CD4-positive, alpha-beta T cell treated with Interleukin-1 beta for 1 hour (primary cell): Measurements from ENCODE around the gene MTMR2.
"Not testable (repeated sequence)": the region's sequence is repeated elsewhere in the genome, so short reads cannot be mapped to it uniquely, and the experiment has no call there.

Experiments
- DNase-seq, 2 donors: peaks; one replicate each; pipeline ENCODE4 v3.0.0-alpha.2; 2020 to 2022

Gene MTMR2

GRCh38 chr11:95883381-95883780 is 40.5 kb downstream of the MTMR2 start:
- no peak for DNase-seq

- DNase-seq: no peak
Measured at GRCh38 chr11:95877291-95877690, 46.6 kb downstream of the MTMR2 start.

- DNase-seq: not testable (repeated sequence)
Measured at GRCh38 chr11:95870877-95871276, 53.0 kb downstream of the MTMR2 start.

- no peak for DNase-seq
Measured at GRCh38 chr11:95867105-95867504, 56.8 kb downstream of the MTMR2 start.

GRCh38 chr11:95863486-95864140 is 60.3 kb downstream of the MTMR2 start:
- DNase-seq: no peak

- not testable (repeated sequence) for DNase-seq
Measured at GRCh38 chr11:95860024-95860423, 63.9 kb downstream of the MTMR2 start.

GRCh38 chr11:95854362-95854761 is 69.5 kb downstream of the MTMR2 start:
- not testable (repeated sequence) for DNase-seq

- DNase-seq: no peak
Measured at GRCh38 chr11:95853862-95854261, 70.0 kb downstream of the MTMR2 start.

GRCh38 chr11:95853138-95853537 is 70.8 kb downstream of the MTMR2 start:
- DNase-seq: no peak

- DNase-seq: no peak
Measured at GRCh38 chr11:95850137-95850536, 73.8 kb downstream of the MTMR2 start.

GRCh38 chr11:95849087-95849825 is 74.7 kb downstream of the MTMR2 start:
- DNase-seq: peak; percentile 1 to 6

- DNase-seq: no peak
Measured at GRCh38 chr11:95845167-95845566, 78.7 kb downstream of the MTMR2 start.

GRCh38 chr11:95835768-95836488 is 88.0 kb downstream of the MTMR2 start:
- DNase-seq: peak; percentile 54 to 66

- DNase-seq: no peak
Measured at GRCh38 chr11:95835351-95835750, 88.6 kb downstream of the MTMR2 start.

- DNase-seq: no peak
Measured at GRCh38 chr11:95833378-95833777, 90.5 kb downstream of the MTMR2 start.

- DNase-seq: no peak
Measured at GRCh38 chr11:95832763-95833162, 91.1 kb downstream of the MTMR2 start.

- DNase-seq: no peak
Measured at GRCh38 chr11:95831198-95831883, 92.6 kb downstream of the MTMR2 start.

- DNase-seq: no peak
Measured at GRCh38 chr11:95829580-95830259, 94.2 kb downstream of the MTMR2 start.

- DNase-seq: no peak
Measured at GRCh38 chr11:95827696-95828095, 96.2 kb downstream of the MTMR2 start.

- DNase-seq: no peak
Measured at GRCh38 chr11:95821640-95822039, 102.3 kb downstream of the MTMR2 start.

- DNase-seq: no peak
Measured at GRCh38 chr11:95816037-95816436, 107.9 kb downstream of the MTMR2 start.

- not testable (repeated sequence) for DNase-seq
Measured at GRCh38 chr11:95811052-95811451, 112.9 kb downstream of the MTMR2 start.

GRCh38 chr11:95806464-95806863 is 117.4 kb downstream of the MTMR2 start:
- DNase-seq: not testable (repeated sequence)
